GM12878 (cell line): ENCODE results near the gene GMIP. TPM values are rescaled to one million over a fixed set of nuclear protein-coding genes. Genes with fewer than 3 reads are reported as not detected.

Experiments
- ATAC-seq: fragments of 200-7000 bp; cut with Tn5 transposase; 3 replicates; pipeline ENCODE4 v1.9.1; 2020; ENCODE audit warnings: mild to moderate bottlenecking, moderate library complexity
- BruUV-seq: library from RNA; stranded (reverse); fragments of 400-500 nt; replicated peaks from 2 replicates; lab custom pipeline; 2021; lab: Mats Ljungman, UMichigan
- CTCF ChIA-PET: fragments of 300-600 bp; sonication (Branson Sonifier 250); formaldehyde crosslinking; extraction: SDS; loops from one replicate; lab custom pipeline; 2021; ENCODE audit warnings: inconsistent platforms; lab: Yijun Ruan, JAX
- POLR2A ChIA-PET: fragments of 350-600 bp; formaldehyde crosslinking; extraction: SDS; loops from one replicate; lab custom pipeline; 2021; ENCODE audit warnings: inconsistent platforms; lab: Charles Lee
- RAD21 ChIA-PET: fragments of 300-600 bp; sonication (Branson Sonifier 250); formaldehyde crosslinking; loops from one replicate; lab custom pipeline; 2023; ENCODE audit warnings: antibody characterized with exemption; ENCODE audit not compliant: unreplicated experiment; lab: Charles Lee
- SMC1A ChIA-PET: fragments of 300-600 bp; sonication (Branson Sonifier 250); formaldehyde crosslinking; loops from one replicate; lab custom pipeline; 2023; ENCODE audit not compliant: unreplicated experiment, uncharacterized antibody; lab: Charles Lee
- DNase-seq: peaks from one replicate; pipeline ENCODE4 v3.0.0-alpha.2; 2011; ENCODE audit warnings: low read depth, low spot score
- FAIRE-seq: peaks from 3 replicates; lab custom pipeline; 2011; peaks lifted over from hg19 to GRCh38; lab: Jason Lieb, UNC
- H2AFZ ChIP-seq: 2 replicates; pipeline ENCODE4 v1.6.0; 2011; ENCODE audit warnings: low read depth, low read length, control low read depth; ENCODE audit not compliant: control insufficient read depth
- H3K27ac ChIP-seq: 2 replicates; pipeline ENCODE4 v1.5.1; 2011; ENCODE audit warnings: control low read depth; ENCODE audit not compliant: control insufficient read depth, insufficient read depth
- H3K27me3 ChIP-seq, 2 experiments: replicated peaks in 1 of 2; 2 replicates each; pipeline versions ENCODE4 v1.6.0 to v1.6.1; 2011; ENCODE audit warnings: low read length in 1 of 2; ENCODE audit not compliant: control insufficient read depth in 2 of 2, insufficient read depth in 2 of 2
- H3K36me3 ChIP-seq, 2 experiments: 2 replicates each; pipeline ENCODE4 v1.5.1; 2011; ENCODE audit warnings: low read length in 1 of 2; ENCODE audit not compliant: control insufficient read depth in 2 of 2, insufficient read depth in 2 of 2
- H3K4me1 ChIP-seq: 2 replicates; pipeline ENCODE4 v1.6.1; 2011; ENCODE audit warnings: mild to moderate bottlenecking, low read length, moderate library complexity, mixed read lengths; ENCODE audit not compliant: control insufficient read depth, insufficient read depth
- H3K4me2 ChIP-seq: 2 replicates; pipeline ENCODE4 v1.6.0; 2011; ENCODE audit warnings: control low read depth; ENCODE audit not compliant: control insufficient read depth, insufficient read depth
- H3K4me3 ChIP-seq: fragments of 200-600 bp; sonication (generic); 2 replicates; pipeline ENCODE4 v1.5.1; 2016
- H3K79me2 ChIP-seq: 2 replicates; pipeline ENCODE4 v1.6.0; 2011; ENCODE audit warnings: low read length; ENCODE audit not compliant: control insufficient read depth, insufficient read depth
- H3K9ac ChIP-seq: 2 replicates; pipeline ENCODE4 v1.8.0; 2011; ENCODE audit warnings: low read length, control low read depth, mixed read lengths; ENCODE audit not compliant: control insufficient read depth, insufficient read depth
- H3K9me3 ChIP-seq: replicated peaks from 3 replicates; pipeline ENCODE4 v1.5.1; 2011; ENCODE audit warnings: mild to moderate bottlenecking, low read length; ENCODE audit not compliant: control insufficient read depth, insufficient read depth
- H4K20me1 ChIP-seq: 2 replicates; pipeline ENCODE4 v1.6.0; 2011; ENCODE audit not compliant: control insufficient read depth, insufficient read depth
- CBX3 ChIP-seq: fragments of 200-600 bp; sonication (generic); IDR thresholded peaks from 2 replicates; pipeline ENCODE4 v1.6.1; 2016; ENCODE audit warnings: low read depth, borderline replicate concordance
- FOXK2 ChIP-seq: fragments of 450-650 bp; IDR thresholded peaks from 2 replicates; pipeline ENCODE4 v1.6.1; 2017; ENCODE audit warnings: mild to moderate bottlenecking, moderate library complexity
- POLR2A ChIP-seq: IDR thresholded peaks from 2 replicates; pipeline ENCODE4 v1.6.1; 2011; ENCODE audit warnings: low read depth, mild to moderate bottlenecking, low read length
- WGBS: methylation state at CpG from one replicate; pipeline ENCODE4 v1.1.6; 2016; ENCODE audit warnings: low lambda C conversion rate; ENCODE audit not compliant: insufficient replicate concordance, insufficient coverage; ENCODE audit errors: missing lambda C conversion rate; 5-methylcytosine and 5-hydroxymethylcytosine counted together
- in situ Hi-C: fragments of 300-500 bp; cut with MboI; formaldehyde crosslinking; loops from 9 replicates; pipeline ENCODE4 v1.14.3; 2018; ENCODE audit warnings: mixed read lengths
- intact Hi-C: fragments of 100-400 bp; cut with micrococcal nuclease; formaldehyde crosslinking; loops from one replicate; pipeline ENCODE4 v1.14.2; 2022; ENCODE audit not compliant: unreplicated experiment
- polyA plus RNA-seq, 11 experiments: library from polyadenylated mRNA; depleted of rRNA in 4 of 11; unstranded in 6 of 11; stranded (reverse) in 5 of 11; fragments of >200 nt; fragmentation: Nextera tagmentation in 4 of 11; fragmentation: Illumina TruSeq in 1 of 11; extraction: Ambion mirVana in 4 of 11; extraction: Trizol in 1 of 11; gene quantifications; 1 replicate in 1 of 11; 2 replicates in 10 of 11; pipeline versions ENCODE4 v1.2.1 to v1.2.3, GENCODE V29; 2011 to 2016; ENCODE audit warnings: inconsistent platforms in 2 of 11, missing spikeins in 2 of 11, low read depth in 1 of 11
- total RNA-seq, 4 experiments: library from RNA; depleted of rRNA in 3 of 4; stranded (reverse); fragments of >200 nt in 3 of 4; fragmentation: Illumina TruSeq in 1 of 4; extraction: Trizol in 1 of 4; gene quantifications; 2 replicates each; pipeline versions ENCODE4 v1.2.1 to v1.2.3, GENCODE V29; 2013 to 2021

GMIP gene
- total and polyA plus RNA-seq, 10 of the 15 experiments (the other 5 are each of a cell fraction or from before 2014, with no cell fraction given), result 1.5 to 63.5 (median 22.3) TPM

DNA sequence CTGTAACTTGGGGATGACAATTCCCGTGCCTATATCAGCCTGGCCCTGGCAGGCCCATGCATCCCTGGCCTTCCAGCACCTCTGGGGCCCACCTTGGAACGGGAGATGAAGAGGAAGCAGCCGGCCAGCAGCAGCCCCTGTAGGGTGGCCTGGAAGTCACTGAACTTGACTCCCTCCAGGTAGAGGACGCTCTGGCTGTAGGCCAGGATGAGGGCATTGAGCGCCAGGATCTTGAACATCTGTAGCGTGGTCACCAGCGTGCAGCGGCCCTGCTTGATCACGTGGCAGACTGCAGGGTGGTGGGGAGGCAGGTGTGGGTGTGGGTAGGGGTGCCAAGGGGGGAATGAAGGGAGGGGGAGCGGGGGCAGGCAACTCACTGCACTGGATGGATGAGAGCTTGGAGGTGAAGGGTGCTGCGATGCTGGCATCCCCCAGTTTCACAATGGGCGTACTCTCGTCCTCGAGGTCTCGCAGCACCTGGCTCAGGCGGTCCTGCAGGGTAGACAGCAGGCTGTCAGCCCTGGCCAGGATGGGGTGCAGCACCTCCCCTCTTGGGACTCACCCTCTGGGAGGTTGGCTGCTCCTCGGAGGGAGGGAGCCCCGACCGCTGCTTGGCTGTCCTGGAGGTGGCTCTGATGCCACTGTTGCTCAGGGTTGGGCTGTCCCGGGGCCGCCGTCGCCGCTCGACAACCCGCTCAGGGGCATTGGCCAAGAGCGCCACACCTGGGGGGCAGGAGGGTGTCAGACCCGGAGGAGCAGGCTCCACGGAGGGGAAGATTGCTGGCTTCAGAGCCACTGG lies 3.8 kb upstream of the GMIP start:
- in situ Hi-C loops, result no loop called here
- H3K4me2 ChIP-seq, result no peak overlapping the region
- FAIRE-seq, result no peak
- ChIA-PET POLR2A (interaction anchor here (0.6 kb wide), 1 partner anchor 125 kb away, joined by 3 read pairs; no protein-coding TSS in a partner anchor), RAD21 (no interaction called here), SMC1A (no interaction called here), CTCF (no interaction called here)
- 93% methylated on average over 24 of the region's 29 CpGs for WGBS
- no TSS peak for BruUV-seq
- no peak overlapping the region for H2AFZ ChIP-seq
- peaks cover 12% of the 10 kb centered on the region for H3K79me2 ChIP-seq
- no peak for TF ChIP-seq FOXK2
- peaks cover 28 to 52% of the 10 kb centered on the region in 2 experiments for H3K36me3 ChIP-seq
- no peak for ATAC-seq
- no peak for DNase-seq
- no peaks in the 10 kb centered on the region for H3K27me3 ChIP-seq
- no peak overlapping the region for H3K9ac ChIP-seq
- H3K9me3 ChIP-seq, result no peaks in the 10 kb centered on the region
- intact Hi-C loops, result no loop called here
- H3K27ac ChIP-seq, result no peak overlapping the region
- peaks cover 4% of the 10 kb centered on the region for H3K4me1 ChIP-seq
- H4K20me1 ChIP-seq, result no peaks in the 10 kb centered on the region
- no peak overlapping the region for H3K4me3 ChIP-seq

GRCh38 chr19:19645233-19645870 lies 1.9 kb upstream of the GMIP start:
- H3K36me3 ChIP-seq, result peaks cover 11 to 35% of the 10 kb centered on the region in 2 experiments
- in situ Hi-C loops, result no loop called here
- FAIRE-seq (no peak), DNase-seq (no peak), ATAC-seq (no peak)
- H3K9me3 ChIP-seq, result no peaks in the 10 kb centered on the region
- no peaks in the 10 kb centered on the region for H4K20me1 ChIP-seq
- H3K4me2 ChIP-seq, result no peak overlapping the region
- ChIA-PET POLR2A (no interaction called here), SMC1A (interaction anchor here (2.7 kb wide), 1 partner anchor 113 kb away, joined by 21 read pairs; no protein-coding TSS in a partner anchor), RAD21 (no interaction called here), CTCF (interaction anchor here (1.1 to 2.7 kb wide), 4 partner anchors 7 to 114 kb away, joined by 3 to 38 read pairs (median 4); no protein-coding TSS in a partner anchor)
- H3K79me2 ChIP-seq, result peaks cover 19% of the 10 kb centered on the region
- H3K27ac ChIP-seq, result no peak overlapping the region
- H3K9ac ChIP-seq, result no peak overlapping the region
- BruUV-seq, result no TSS peak
- TF ChIP-seq POLR2A (peak; percentile 31; the same call in 1 of the 2 replicates), CBX3 (no peak)
- WGBS, result 94% methylated on average over 17 of the region's 17 CpGs
- peaks cover 4% of the 10 kb centered on the region for H3K4me1 ChIP-seq
- intact Hi-C loops, result no loop called here
- no peak overlapping the region for H2AFZ ChIP-seq
- no peaks in the 10 kb centered on the region for H3K27me3 ChIP-seq
- no peak overlapping the region for H3K4me3 ChIP-seq
